OCI-LY3 (cell line): ENCODE results near the gene UBA5.

ENCODE experiments used
- H2AFZ ChIP-seq: fragments of 200-600, 300-600 bp; shearing (Covaris generic); 2 replicates; pipeline ENCODE4 v1.6.0; 2014; ENCODE audit warnings: antibody characterized with exemption, low read depth, low read length
- H3K27ac ChIP-seq: fragments of 200-600, 300-600 bp; sonication (generic); 2 replicates; pipeline ENCODE4 v1.5.1; 2014; ENCODE audit warnings: mild to moderate bottlenecking, low read length, moderate library complexity, mixed read lengths
- H3K27me3 ChIP-seq: fragments of 200-600, 300-600 bp; sonication (generic); 2 replicates; pipeline ENCODE4 v1.6.1; 2014; ENCODE audit warnings: low read depth, low read length, mixed read lengths
- H3K36me3 ChIP-seq: fragments of 200-600, 300-600 bp; sonication (generic); replicated peaks from 2 replicates; pipeline ENCODE3; 2014; ENCODE audit warnings: low read depth, low read length, mixed read lengths
- H3K4me1 ChIP-seq: fragments of 300-600, 200-600 bp; sonication (generic); 2 replicates; pipeline ENCODE4 v1.6.1; 2014; ENCODE audit warnings: low read length, mixed read lengths
- H3K4me2 ChIP-seq: fragments of 200-600, 300-600 bp; sonication (generic); 2 replicates; pipeline ENCODE4 v1.6.1; 2014; ENCODE audit warnings: low read length, mixed read lengths
- H3K4me3 ChIP-seq: fragments of 300-600, 200-600 bp; sonication (generic); 2 replicates; pipeline ENCODE4 v1.5.1; 2014; ENCODE audit warnings: antibody characterized with exemption, mild to moderate bottlenecking, low read length, moderate library complexity
- H3K79me2 ChIP-seq: fragments of 300-600, 200-600 bp; shearing (Covaris generic); 2 replicates; pipeline ENCODE4 v1.6.1; 2014; ENCODE audit warnings: mild to moderate bottlenecking, low read length, mixed read lengths
- H3K9ac ChIP-seq: fragments of 300-600, 200-600 bp; shearing (Covaris generic); 2 replicates; pipeline ENCODE4 v1.6.0; 2014; ENCODE audit warnings: mild to moderate bottlenecking, low read length, moderate library complexity
- H3K9me3 ChIP-seq: fragments of 200-600, 300-600 bp; shearing (Covaris generic); 2 replicates; pipeline ENCODE4 v1.6.1; 2014; ENCODE audit warnings: low read length, mixed read lengths; ENCODE audit not compliant: insufficient read depth
- H4K20me1 ChIP-seq: fragments of 200-600, 300-600 bp; sonication (generic); 2 replicates; pipeline ENCODE4 v1.6.1; 2016; ENCODE audit warnings: low read length, mixed read lengths; ENCODE audit not compliant: insufficient read depth
- EZH2phosphoT487 ChIP-seq: fragments of 200-600 bp; shearing (Covaris generic); IDR thresholded peaks from 2 replicates; pipeline ENCODE4 v1.6.1; 2018; ENCODE audit warnings: antibody characterized with exemption, mixed run types, low read depth
- TF ChIP-seq, protein P1 (sequence below): fragments of 200-600, 300-600 bp; sonication (generic); IDR thresholded peaks from 2 replicates; pipeline ENCODE4 v1.5.1; 2014; ENCODE audit warnings: antibody characterized with exemption, low read length, low read depth

Gene UBA5

DNA sequence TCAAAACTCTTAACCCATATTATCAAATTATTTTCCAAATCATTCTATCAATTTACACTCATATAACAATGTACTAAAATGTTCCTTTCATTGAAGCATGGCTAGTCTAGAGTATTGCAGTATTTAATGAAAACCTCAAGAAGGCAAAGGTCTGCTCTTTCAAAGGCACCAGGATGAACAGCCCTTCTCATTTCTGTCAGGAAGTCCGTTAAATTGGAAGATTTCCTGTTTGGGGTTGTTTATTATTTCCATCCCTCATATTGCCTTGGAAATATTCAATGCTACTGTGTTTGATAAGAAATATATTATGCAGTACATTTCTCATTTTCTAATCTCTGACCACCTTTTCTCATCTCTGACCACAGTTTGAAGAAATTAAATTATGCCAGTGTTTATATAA is 38.0 kb upstream of the UBA5 start:
- H3K9ac ChIP-seq = no peak overlapping the region
- H3K9me3 ChIP-seq = no peaks in the 10 kb centered on the region
- H3K79me2 ChIP-seq = no peaks in the 10 kb centered on the region
- H2AFZ ChIP-seq = no peak overlapping the region
- H3K4me1 ChIP-seq = peaks cover 11% of the 10 kb centered on the region
- no peaks in the 10 kb centered on the region for H4K20me1 ChIP-seq
- H3K4me2 ChIP-seq = no peak overlapping the region
- TF ChIP-seq, protein P1, sequence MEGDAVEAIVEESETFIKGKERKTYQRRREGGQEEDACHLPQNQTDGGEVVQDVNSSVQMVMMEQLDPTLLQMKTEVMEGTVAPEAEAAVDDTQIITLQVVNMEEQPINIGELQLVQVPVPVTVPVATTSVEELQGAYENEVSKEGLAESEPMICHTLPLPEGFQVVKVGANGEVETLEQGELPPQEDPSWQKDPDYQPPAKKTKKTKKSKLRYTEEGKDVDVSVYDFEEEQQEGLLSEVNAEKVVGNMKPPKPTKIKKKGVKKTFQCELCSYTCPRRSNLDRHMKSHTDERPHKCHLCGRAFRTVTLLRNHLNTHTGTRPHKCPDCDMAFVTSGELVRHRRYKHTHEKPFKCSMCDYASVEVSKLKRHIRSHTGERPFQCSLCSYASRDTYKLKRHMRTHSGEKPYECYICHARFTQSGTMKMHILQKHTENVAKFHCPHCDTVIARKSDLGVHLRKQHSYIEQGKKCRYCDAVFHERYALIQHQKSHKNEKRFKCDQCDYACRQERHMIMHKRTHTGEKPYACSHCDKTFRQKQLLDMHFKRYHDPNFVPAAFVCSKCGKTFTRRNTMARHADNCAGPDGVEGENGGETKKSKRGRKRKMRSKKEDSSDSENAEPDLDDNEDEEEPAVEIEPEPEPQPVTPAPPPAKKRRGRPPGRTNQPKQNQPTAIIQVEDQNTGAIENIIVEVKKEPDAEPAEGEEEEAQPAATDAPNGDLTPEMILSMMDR = no peak
- H3K36me3 ChIP-seq = peaks cover 11% of the 10 kb centered on the region
- H3K27me3 ChIP-seq = no peaks in the 10 kb centered on the region
- no peak overlapping the region for H3K27ac ChIP-seq
- no peak overlapping the region for H3K4me3 ChIP-seq

DNA sequence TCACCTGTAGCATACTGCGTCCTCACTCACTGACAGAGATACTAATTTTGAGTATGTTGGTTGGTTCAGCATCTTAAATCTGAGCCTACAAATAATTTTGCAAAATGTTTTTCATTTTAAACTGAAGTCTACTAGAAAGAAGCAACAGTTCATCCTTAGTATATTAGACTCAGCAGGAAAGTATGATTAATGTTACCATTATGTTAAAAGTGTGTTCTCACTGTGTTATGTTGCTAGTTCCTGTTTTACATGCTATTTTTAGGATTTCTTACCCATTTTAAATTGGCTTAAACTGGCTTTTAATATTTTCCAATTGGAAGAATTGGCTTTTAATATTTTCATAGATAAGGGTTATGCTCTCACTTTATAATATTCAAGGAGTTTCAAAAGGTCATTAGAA is 37.4 kb upstream of the UBA5 start:
- Histone ChIP-seq H3K4me1 (peaks cover 11% of the 10 kb centered on the region), H3K79me2 (no peaks in the 10 kb centered on the region), H3K9ac (no peak overlapping the region), H4K20me1 (no peaks in the 10 kb centered on the region), H2AFZ (no peak overlapping the region), H3K9me3 (no peaks in the 10 kb centered on the region), H3K27ac (no peak overlapping the region), H3K4me3 (no peak overlapping the region), H3K4me2 (no peak overlapping the region), H3K27me3 (no peaks in the 10 kb centered on the region), H3K36me3 (peaks cover 11% of the 10 kb centered on the region)
- no peak for TF ChIP-seq EZH2phosphoT487
- TF ChIP-seq, protein P1 = no peak

DNA sequence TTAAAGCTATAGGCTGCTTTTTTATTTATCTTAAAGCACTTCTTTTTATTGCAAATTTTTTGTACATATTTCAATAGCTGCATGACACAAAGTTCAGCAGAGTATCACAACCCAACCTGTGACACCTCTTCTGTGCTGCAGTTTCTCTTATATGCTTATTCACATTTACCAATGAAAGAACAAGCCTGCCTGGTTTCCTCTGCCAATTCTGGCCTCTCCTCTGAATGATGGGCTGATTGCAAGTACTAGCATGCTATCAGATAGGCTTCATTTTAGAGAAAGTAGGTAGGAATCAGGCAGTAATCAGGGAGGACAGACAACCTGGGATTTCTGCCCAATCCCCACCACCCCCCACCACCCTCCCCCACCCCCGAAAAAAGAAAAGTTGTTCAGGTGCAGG is 36.5 kb upstream of the UBA5 start:
- Histone ChIP-seq H3K9me3 (no peaks in the 10 kb centered on the region), H4K20me1 (no peaks in the 10 kb centered on the region), H3K4me2 (no peak overlapping the region), H3K27me3 (no peaks in the 10 kb centered on the region), H2AFZ (no peak overlapping the region), H3K79me2 (no peaks in the 10 kb centered on the region), H3K36me3 (peaks cover 11% of the 10 kb centered on the region), H3K9ac (no peak overlapping the region), H3K4me1 (peaks cover 11% of the 10 kb centered on the region), H3K4me3 (no peak overlapping the region), H3K27ac (no peak overlapping the region)
- TF ChIP-seq EZH2phosphoT487 = no peak
- TF ChIP-seq, protein P1 = no peak

DNA sequence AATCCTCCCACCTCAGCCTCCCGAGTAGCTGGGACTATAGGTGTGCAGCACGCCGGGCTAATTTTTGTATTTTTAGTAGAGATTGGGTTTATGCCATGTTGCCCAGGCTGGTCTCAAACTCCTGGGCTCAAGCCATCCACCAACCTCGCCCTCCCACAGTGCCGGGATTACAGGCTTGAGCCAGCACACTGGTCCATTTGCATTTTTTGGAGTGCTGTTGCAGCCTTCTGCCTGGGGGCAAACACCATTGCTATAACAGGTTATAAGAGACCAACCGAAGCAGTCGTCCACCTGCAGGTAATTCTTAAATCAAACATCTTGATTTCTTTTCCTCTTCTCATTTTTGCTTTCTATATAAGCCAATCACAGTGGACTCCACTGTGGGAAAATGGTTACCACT is 35.3 kb upstream of the UBA5 start:
- H3K4me1 ChIP-seq = peaks cover 11% of the 10 kb centered on the region
- H3K9ac ChIP-seq = no peak overlapping the region
- H3K79me2 ChIP-seq = no peaks in the 10 kb centered on the region
- no peaks in the 10 kb centered on the region for H4K20me1 ChIP-seq
- no peak overlapping the region for H2AFZ ChIP-seq
- no peaks in the 10 kb centered on the region for H3K27me3 ChIP-seq
- no peaks in the 10 kb centered on the region for H3K9me3 ChIP-seq
- H3K36me3 ChIP-seq = peaks cover 11% of the 10 kb centered on the region
- TF ChIP-seq EZH2phosphoT487 = no peak
- TF ChIP-seq, protein P1 = no peak
- H3K4me3 ChIP-seq = no peak overlapping the region
- H3K27ac ChIP-seq = no peak overlapping the region
- H3K4me2 ChIP-seq = no peak overlapping the region
